Gastroesophageal sphincter (tissue), 3 donors: ENCODE data around the gene LPAR5.

Source experiments
- CTCF ChIP-seq, 4 experiments: fragments of 200-600 bp in 2 of 4; fragments of 450-650 bp in 2 of 4; sonication (generic) in 1 of 4; IDR thresholded peaks; one replicate each; pipeline ENCODE4 v1.5.1; 2017 to 2019; ENCODE audit warnings: antibody characterized with exemption in 4 of 4, mild to moderate bottlenecking in 2 of 4, moderate library complexity in 2 of 4
- POLR2A ChIP-seq, 2 donors: fragments of 450-650 bp; IDR thresholded peaks; one replicate each; pipeline ENCODE4 v1.6.1; 2017; ENCODE audit warnings: antibody characterized with exemption in 2 of 2, mild to moderate bottlenecking in 2 of 2, moderate library complexity in 1 of 2

- TF ChIP-seq CTCF (IDR thresholded peaks at IDR 0.05) (no peak), POLR2A (IDR thresholded peaks at IDR 0.05) (no peak)
Measured at GRCh38 chr12:6584293-6584692, 51.5 kb downstream of the LPAR5 start.
